AG04449 (cell line): Measurements from ENCODE around the gene ANO4.

Experiments
- CTCF ChIA-PET: fragments of 350-600 bp; formaldehyde crosslinking; extraction: SDS; loops from one replicate; lab custom pipeline; 2021; ENCODE audit warnings: antibody characterized with exemption; lab: Yijun Ruan, JAX
- POLR2A ChIA-PET: fragments of 400-600, 350-600 bp; formaldehyde crosslinking; extraction: SDS; loops from one replicate; lab custom pipeline; 2020; ENCODE audit warnings: antibody characterized with exemption, inconsistent platforms; lab: Yijun Ruan, JAX
- DNase-seq: peaks from one replicate; pipeline ENCODE4 v3.0.0-alpha.2; 2010; ENCODE audit warnings: low read depth, low spot score
- H3K4me3 ChIP-seq: 2 replicates; pipeline ENCODE4 v1.5.1; 2011; ENCODE audit warnings: low read depth, mild to moderate bottlenecking, control low read depth, low read length
- TF ChIP-seq, protein P1 (sequence below): IDR thresholded peaks from one replicate; pipeline ENCODE4 v1.5.1; 2011; ENCODE audit warnings: mild to moderate bottlenecking, moderate library complexity, low read length, control low read depth, inconsistent platforms; ENCODE audit not compliant: insufficient read depth; ENCODE audit errors: missing control alignments

The ANO4 gene

DNA sequence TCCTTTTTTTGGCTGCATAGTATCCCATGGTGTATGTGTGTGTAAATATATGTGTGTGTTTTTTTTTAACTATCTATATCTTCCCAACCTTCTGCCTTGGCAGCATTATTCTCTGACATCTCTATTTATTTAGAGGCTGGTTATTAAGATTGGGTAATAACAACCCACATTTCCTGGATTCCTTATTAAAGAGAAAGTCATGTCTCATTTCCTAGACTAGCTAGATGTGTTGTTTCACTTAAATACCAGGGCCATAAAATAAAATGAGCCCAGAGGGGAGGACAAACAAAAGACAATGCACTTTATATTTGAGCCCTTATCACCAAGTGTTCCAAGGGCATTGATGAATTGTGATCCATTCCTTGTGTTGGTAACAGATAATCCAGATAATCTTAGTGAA lies 246.4 kb downstream of the ANO4 start:
- TF ChIP-seq, protein P1, sequence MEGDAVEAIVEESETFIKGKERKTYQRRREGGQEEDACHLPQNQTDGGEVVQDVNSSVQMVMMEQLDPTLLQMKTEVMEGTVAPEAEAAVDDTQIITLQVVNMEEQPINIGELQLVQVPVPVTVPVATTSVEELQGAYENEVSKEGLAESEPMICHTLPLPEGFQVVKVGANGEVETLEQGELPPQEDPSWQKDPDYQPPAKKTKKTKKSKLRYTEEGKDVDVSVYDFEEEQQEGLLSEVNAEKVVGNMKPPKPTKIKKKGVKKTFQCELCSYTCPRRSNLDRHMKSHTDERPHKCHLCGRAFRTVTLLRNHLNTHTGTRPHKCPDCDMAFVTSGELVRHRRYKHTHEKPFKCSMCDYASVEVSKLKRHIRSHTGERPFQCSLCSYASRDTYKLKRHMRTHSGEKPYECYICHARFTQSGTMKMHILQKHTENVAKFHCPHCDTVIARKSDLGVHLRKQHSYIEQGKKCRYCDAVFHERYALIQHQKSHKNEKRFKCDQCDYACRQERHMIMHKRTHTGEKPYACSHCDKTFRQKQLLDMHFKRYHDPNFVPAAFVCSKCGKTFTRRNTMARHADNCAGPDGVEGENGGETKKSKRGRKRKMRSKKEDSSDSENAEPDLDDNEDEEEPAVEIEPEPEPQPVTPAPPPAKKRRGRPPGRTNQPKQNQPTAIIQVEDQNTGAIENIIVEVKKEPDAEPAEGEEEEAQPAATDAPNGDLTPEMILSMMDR = no peak
- POLR2A ChIA-PET = no interaction called here
- no peak overlapping the region for H3K4me3 ChIP-seq

DNA sequence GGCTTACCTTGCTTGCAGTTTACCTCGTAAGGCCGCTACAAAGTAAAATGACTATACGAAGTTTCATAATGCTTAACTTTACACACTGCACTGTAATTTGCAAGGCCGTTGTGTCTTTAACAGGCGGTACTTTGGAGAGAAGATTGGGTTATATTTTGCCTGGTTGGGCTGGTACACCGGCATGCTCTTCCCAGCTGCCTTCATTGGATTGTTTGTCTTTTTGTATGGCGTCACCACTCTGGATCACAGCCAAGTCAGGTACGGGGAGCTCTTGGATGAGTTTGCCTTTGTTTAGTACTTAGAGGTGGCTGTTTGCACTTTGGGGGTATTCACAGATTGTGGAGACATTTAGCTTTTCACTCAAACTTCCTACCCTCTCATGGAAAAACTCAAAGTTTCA lies 247.6 kb downstream of the ANO4 start:
- no peak for DNase-seq
- no peak overlapping the region for H3K4me3 ChIP-seq
- POLR2A ChIA-PET = no interaction called here
- CTCF ChIA-PET = no interaction called here
- TF ChIP-seq, protein P1 = no peak

More for the DNA sequence above, 246.4 kb downstream of the ANO4 start:
- DNase-seq = no peak
- CTCF ChIA-PET = no interaction called here

DNA sequence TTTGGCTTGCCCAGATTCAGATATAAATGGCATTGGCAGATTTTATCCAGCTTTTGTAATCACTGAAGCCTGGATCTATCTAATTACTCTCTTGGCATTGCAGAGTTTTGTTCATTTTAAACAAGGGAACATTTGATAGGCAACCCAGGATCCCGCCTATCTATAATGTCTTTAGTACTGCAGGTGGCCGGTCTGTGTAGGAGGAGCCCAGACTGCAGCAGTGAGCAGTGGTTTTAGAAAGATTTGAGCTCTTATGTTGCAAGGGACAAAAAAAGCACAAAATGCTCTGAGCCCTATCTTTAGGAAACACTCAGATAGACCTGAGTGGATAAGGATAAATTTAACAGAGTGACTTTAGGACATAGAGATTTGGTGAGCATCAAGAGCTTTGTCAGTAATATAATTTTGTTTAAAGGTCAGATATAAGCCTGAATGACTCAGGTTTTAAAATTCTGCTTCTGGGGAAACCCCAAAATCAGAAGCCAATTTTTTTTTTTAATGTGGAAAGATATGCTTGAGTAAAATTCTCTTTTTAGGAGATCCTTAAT lies 250.0 kb downstream of the ANO4 start:
- ChIA-PET POLR2A (no interaction called here), CTCF (no interaction called here)
- TF ChIP-seq, protein P1 = no peak
- H3K4me3 ChIP-seq = no peak overlapping the region
- no peak for DNase-seq

DNA sequence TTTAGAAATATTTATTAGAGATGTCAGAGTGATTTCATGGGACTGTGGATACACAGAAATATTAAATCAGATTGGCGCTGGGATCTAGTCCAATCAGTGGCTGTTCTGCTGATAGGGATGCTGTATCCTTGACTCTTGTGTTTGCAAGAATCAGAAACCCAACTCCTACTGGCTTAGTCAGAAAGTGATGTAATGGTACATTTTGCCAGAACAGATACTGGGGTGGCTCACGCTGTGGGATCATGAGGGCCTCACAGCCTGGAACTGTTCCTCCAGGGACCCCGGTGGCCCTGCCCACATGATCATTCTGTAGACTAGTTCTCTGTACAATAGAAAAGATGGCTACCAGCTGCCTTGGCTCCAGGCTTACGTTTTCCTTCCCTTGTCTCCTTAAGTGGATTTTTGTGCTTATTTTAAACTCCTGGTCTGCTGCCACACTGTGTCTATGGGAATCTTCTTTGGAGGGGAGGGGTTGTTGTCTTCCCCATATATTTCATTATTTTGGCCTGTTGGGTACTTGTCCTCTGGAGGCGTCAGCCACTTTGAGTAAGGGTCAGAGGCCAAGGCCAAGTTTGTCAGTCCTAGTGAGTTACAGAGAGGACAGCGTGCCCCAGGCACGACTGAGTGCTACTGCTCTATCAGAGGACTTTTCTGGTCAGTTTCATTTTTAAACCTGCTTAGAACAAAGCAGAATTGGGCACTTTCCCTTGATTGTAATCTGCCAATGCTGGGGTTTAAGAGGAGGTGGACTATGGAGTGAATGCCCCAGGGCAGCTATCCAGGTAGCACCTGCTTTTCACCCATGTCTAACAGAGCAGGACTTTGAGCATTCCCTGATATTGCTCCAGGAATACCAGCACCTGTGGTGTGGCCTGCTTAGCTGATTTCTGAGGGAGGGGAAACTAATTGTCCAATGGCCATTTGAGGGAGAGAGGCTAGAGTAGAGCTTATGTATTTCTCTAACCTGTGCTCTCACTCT lies 251.2 kb downstream of the ANO4 start:
- ChIA-PET CTCF (no interaction called here), POLR2A (no interaction called here)
- no peak overlapping the region for H3K4me3 ChIP-seq
- TF ChIP-seq, protein P1 = no peak
- no peak for DNase-seq

DNA sequence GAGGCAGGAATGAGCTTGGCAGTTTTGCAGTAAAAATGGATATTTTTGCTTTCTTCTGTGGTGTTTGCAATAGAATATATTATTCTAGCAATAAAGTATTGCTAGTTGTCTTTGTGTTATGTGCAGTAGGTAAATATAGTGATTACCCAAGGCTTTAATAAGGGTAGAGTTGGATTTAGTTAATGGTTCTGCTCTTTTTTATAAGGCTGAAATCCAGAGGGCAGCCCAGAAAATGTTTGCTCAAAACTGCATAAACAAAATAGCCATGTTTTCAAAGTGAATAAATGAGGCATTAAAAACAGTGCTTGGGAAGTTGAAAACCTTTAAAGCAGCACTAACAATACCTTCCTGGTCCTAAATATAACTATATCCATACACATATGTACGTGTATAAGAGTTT lies 253.1 kb downstream of the ANO4 start:
- no peak for DNase-seq
- POLR2A ChIA-PET = no interaction called here
- CTCF ChIA-PET = no interaction called here
- TF ChIP-seq, protein P1 = no peak
- H3K4me3 ChIP-seq = no peak overlapping the region

DNA sequence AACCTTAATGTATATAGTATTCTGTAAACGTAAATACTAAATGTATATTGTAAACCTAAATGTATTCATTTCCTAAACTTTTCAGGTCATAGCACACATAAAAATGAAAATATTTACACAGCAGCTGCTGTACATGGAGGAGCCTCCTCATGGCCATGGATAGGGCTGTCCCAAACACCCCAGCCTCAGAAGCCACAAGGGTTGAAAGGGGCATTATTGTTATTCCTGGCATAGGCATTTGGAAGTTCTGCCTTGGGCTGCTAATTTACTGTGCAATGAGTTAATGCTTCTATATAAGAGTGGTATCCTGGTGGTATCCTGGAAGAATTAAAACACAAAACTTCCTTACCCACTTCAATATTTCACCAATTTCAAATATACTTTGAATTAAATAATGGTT lies 256.1 kb downstream of the ANO4 start:
- POLR2A ChIA-PET = no interaction called here

More for the DNA sequence above, 256.1 kb downstream of the ANO4 start:
- CTCF ChIA-PET = no interaction called here
- no peak for DNase-seq
- TF ChIP-seq, protein P1 = no peak
- no peak overlapping the region for H3K4me3 ChIP-seq
